ENCODE data around the gene TFF2. TPM values are rescaled to one million over a fixed set of nuclear protein-coding genes. Genes with fewer than 3 reads are reported as not detected.

Gene TFF2
- total RNA-seq, 1 experiment from 2014 or later = not detected

GRCh38 chr21:42383331-42383730 lies 32.5 kb upstream of the TFF2 start:
- no peaks in the 10 kb centered on the region for H3K9me3 Mint-ChIP-seq (ENCODE audit: low read depth, unreplicated experiment)
- H3K27me3 Mint-ChIP-seq (ENCODE audit: unreplicated experiment) = no peaks in the 10 kb centered on the region
- intact Hi-C loops (cut with micrococcal nuclease; ENCODE audit: unreplicated experiment) = loop anchor here (10.0 kb wide), 1 partner anchor 51 kb away; no protein-coding TSS in a partner anchor

GRCh38 chr21:42382915-42383314 lies 32.1 kb upstream of the TFF2 start:
- Mint-ChIP-seq H3K27ac (ENCODE audit: unreplicated experiment) (no peak overlapping the region), H3K4me1 (ENCODE audit: low read depth, unreplicated experiment) (peaks cover 28% of the 10 kb centered on the region), H3K4me3 (ENCODE audit: low read depth, unreplicated experiment) (no peak overlapping the region), H3K9me3 (ENCODE audit: low read depth, unreplicated experiment) (no peaks in the 10 kb centered on the region), H3K27me3 (ENCODE audit: unreplicated experiment) (no peaks in the 10 kb centered on the region), H3K36me3 (ENCODE audit: insufficient read depth, unreplicated experiment) (no peaks in the 10 kb centered on the region)
- intact Hi-C loops (cut with micrococcal nuclease; ENCODE audit: unreplicated experiment) = loop anchor here (10.0 kb wide), 1 partner anchor 52 kb away; no protein-coding TSS in a partner anchor
- BruUV-seq (replicated peaks) = no TSS peak
- TF ChIP-seq, protein P1, sequence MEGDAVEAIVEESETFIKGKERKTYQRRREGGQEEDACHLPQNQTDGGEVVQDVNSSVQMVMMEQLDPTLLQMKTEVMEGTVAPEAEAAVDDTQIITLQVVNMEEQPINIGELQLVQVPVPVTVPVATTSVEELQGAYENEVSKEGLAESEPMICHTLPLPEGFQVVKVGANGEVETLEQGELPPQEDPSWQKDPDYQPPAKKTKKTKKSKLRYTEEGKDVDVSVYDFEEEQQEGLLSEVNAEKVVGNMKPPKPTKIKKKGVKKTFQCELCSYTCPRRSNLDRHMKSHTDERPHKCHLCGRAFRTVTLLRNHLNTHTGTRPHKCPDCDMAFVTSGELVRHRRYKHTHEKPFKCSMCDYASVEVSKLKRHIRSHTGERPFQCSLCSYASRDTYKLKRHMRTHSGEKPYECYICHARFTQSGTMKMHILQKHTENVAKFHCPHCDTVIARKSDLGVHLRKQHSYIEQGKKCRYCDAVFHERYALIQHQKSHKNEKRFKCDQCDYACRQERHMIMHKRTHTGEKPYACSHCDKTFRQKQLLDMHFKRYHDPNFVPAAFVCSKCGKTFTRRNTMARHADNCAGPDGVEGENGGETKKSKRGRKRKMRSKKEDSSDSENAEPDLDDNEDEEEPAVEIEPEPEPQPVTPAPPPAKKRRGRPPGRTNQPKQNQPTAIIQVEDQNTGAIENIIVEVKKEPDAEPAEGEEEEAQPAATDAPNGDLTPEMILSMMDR (IDR thresholded peaks at IDR 0.05; ENCODE audit: unreplicated experiment) = no peak
- no peak for DNase-seq
- CTCF ChIA-PET = no interaction called here

More at GRCh38 chr21:42383331-42383730, 32.5 kb upstream of the TFF2 start:
- H3K36me3 Mint-ChIP-seq (ENCODE audit: insufficient read depth, unreplicated experiment) = peaks cover 4% of the 10 kb centered on the region
- no peak overlapping the region for H3K4me3 Mint-ChIP-seq (ENCODE audit: low read depth, unreplicated experiment)
- peaks cover 31% of the 10 kb centered on the region for H3K4me1 Mint-ChIP-seq (ENCODE audit: low read depth, unreplicated experiment)
- DNase-seq = no peak
- H3K27ac Mint-ChIP-seq (ENCODE audit: unreplicated experiment) = no peak overlapping the region
- TF ChIP-seq, protein P1 (IDR thresholded peaks at IDR 0.05; ENCODE audit: unreplicated experiment) = no peak
- no TSS peak for BruUV-seq (replicated peaks)
- CTCF ChIA-PET = no interaction called here

DNA sequence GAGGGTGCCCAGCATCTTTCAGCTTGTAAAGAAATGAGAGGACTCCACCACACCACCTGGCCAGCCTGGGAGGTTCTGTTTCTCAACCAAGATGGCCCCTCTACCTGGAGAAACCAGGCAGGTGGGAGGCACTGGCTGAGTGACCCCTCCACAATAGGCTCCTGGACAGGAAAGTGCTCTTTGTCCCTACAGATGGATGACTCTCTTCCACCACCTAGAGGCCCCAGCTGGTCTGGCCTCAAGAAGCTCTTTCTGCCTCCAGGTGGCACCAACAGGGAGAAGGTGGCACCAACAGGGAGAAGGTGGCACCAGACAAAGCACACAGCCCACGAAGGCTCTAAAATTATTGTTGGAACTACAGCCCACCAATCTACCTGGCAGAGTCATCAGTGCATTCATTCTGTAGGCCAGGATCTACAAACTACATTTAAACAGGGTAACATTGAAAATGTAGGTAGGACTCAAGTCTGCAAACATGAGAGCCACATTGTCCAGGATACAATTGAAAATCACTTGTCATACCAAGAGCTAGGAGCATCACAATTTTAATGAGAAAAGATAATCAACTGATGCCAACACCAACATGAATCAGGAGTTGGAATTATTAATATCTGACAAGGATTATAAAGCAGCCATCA lies 30.7 kb upstream of the TFF2 start:
- H3K27ac Mint-ChIP-seq (ENCODE audit: unreplicated experiment) = no peak overlapping the region
- BruUV-seq (replicated peaks) = no TSS peak
- intact Hi-C loops (cut with micrococcal nuclease; ENCODE audit: unreplicated experiment) = loop anchor here (1.0 to 10.0 kb wide), 2 partner anchors 53 to 69 kb away; no protein-coding TSS in a partner anchor
- H3K36me3 Mint-ChIP-seq (ENCODE audit: insufficient read depth, unreplicated experiment) = no peaks in the 10 kb centered on the region
- CTCF ChIA-PET = interaction anchor here (0.8 to 1.2 kb wide), 2 partner anchors 28 to 72 kb away, joined by 3 read pairs; no protein-coding TSS in a partner anchor
- no peak overlapping the region for H3K4me3 Mint-ChIP-seq (ENCODE audit: low read depth, unreplicated experiment)
- H3K4me1 Mint-ChIP-seq (ENCODE audit: low read depth, unreplicated experiment) = peaks cover 17% of the 10 kb centered on the region
- TF ChIP-seq, protein P1 (IDR thresholded peaks at IDR 0.05; ENCODE audit: unreplicated experiment) = peak; percentile 78
- DNase-seq = peak; percentile 65
- H3K9me3 Mint-ChIP-seq (ENCODE audit: low read depth, unreplicated experiment) = no peaks in the 10 kb centered on the region
- H3K27me3 Mint-ChIP-seq (ENCODE audit: unreplicated experiment) = no peaks in the 10 kb centered on the region

DNA sequence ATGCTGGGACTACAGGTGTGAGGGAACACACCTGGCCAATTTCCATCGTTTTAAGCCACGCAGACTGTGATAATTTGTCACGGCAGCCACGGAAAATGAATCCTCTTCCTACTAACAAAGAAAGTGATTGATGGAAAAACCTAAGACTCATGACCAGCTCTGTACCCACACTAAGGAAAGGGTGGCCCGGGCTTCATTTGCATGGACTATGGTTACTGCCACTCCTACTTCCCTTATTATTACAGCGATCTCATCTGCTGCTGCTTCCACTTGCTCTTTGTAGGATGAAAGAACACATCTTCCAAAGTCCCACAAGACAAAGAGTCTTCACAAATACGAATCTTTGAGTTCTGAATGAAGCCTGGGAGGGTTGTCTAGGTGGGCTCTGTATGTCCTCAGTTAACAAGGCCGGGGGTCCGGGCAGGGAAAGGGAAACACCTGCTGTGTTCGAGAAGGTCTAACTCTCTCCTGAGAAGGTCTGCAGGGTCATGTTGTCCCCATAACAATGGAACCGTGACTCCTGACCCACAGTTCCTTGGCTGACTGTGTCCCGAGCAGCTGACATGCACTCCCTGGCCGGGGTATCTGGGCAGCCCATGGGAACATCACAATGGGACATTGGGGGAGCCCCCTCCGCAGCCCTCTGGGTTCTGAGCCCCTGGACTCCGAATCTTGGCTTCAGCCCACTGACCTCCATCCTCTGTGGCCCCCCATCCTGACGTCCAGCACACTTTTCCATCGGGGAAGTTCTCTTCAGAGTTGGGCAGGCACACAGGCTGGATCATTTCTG lies 28.8 kb upstream of the TFF2 start:
- intact Hi-C loops (cut with micrococcal nuclease; ENCODE audit: unreplicated experiment) = loop anchor here (10.0 kb wide), 1 partner anchor 55 kb away; no protein-coding TSS in a partner anchor
- CTCF ChIA-PET = no interaction called here
- TF ChIP-seq, protein P1 (IDR thresholded peaks at IDR 0.05; ENCODE audit: unreplicated experiment) = no peak
- no peaks in the 10 kb centered on the region for H3K9me3 Mint-ChIP-seq (ENCODE audit: low read depth, unreplicated experiment)
- no TSS peak for BruUV-seq (replicated peaks)
- H3K4me1 Mint-ChIP-seq (ENCODE audit: low read depth, unreplicated experiment) = peaks cover 7% of the 10 kb centered on the region
- H3K36me3 Mint-ChIP-seq (ENCODE audit: insufficient read depth, unreplicated experiment) = no peaks in the 10 kb centered on the region
- no peak overlapping the region for H3K4me3 Mint-ChIP-seq (ENCODE audit: low read depth, unreplicated experiment)
- no peak overlapping the region for H3K27ac Mint-ChIP-seq (ENCODE audit: unreplicated experiment)
- no peaks in the 10 kb centered on the region for H3K27me3 Mint-ChIP-seq (ENCODE audit: unreplicated experiment)
- DNase-seq = no peak

Data from Calu3 (cell line).